Right lung (tissue), 5 donors: ENCODE results near the gene IQSEC1. TPM values are rescaled to one million over a fixed set of nuclear protein-coding genes. Genes with fewer than 3 reads are reported as not detected.

Source experiments
- DNase-seq, 2 donors: peaks; one replicate each; pipeline ENCODE4 v3.0.0-alpha.2; 2013
- polyA plus RNA-seq, 5 donors: library from polyadenylated mRNA; unstranded; fragments of 120-200 nt; gene quantifications; one replicate each; pipeline versions ENCODE4 v1.2.1 to v1.2.3, GENCODE V29; 2013; ENCODE audit warnings: inconsistent platforms in 1 of 5, low replicate concordance in 1 of 5; ENCODE audit not compliant: insufficient read length in 5 of 5, insufficient read depth in 1 of 5

IQSEC1 gene
- polyA plus RNA-seq, 5 donors, result 21.7 to 31.2 (median 29.6) TPM

DNA sequence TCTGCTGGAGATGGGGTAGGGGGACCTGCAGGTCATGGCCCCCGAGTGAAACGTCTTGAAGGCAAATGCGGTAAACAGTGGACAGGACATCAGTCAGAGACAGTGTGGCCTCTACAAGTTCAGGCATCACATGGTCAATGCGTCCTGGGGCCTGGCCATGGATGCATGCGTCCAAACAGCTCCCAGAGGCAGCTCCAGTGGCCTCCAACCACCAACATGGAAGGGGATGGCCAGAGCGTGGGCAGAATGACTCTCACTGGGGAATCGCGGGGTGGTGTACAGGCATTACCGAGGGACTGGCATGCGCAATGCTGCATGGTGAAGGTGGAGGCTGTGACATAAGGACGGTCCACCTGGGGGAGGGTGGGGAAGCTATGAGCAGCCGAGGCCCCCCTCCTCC is 35.6 kb upstream of the IQSEC1 start:
- DNase-seq, result no peak

DNA sequence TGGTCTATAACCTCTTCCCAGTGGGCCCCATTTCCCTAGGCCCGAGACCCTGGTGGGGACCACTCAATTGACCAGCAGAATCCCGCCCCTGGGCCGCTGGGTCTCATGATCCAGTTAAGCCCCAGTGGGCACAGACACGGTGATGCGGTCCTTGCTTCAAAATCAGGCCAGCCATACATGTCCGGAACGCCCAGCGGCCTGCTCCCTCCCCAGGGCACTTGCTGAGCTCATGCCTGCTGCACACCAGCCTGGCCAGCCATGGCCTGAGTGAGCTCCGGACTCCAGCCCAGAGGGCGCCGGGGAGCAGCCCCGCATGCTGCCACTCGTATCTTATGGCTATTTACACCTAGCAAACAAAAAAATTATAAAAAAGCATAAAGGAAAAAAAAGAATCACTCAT is 34.4 kb upstream of the IQSEC1 start:
- DNase-seq, result no peak

DNA sequence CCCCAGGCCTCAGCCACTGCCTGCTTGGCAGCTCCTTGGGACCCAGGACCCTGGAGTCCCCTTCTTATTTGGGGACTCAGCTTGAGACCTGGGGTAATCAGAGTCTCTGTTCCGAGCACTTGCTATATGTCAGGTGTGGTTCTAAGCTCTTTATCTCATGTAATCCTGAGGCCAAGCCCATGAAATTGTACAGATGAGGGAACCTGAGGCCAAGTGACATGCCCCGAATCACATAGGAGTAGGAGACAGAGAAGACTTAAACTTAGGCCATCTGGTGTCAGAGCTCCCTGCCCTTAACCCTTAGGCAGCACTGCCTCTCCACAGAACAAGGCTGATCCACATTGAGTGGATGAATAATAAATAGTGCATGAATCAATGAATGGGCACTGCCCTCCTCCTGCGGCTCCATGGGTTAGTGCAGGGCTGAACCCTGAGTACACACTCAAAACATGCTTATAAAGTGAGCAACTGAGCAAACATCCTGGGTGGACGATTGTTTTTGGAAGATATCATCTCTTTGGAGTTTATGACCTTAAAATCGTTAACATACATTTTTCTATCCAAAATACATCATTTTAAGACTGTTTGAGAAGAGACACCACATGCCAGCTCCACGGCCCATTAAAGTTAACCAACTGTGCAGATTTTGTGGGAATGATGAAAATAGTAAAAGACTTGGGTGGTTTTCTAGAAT is 33.2 kb upstream of the IQSEC1 start:
- no peak for DNase-seq

DNA sequence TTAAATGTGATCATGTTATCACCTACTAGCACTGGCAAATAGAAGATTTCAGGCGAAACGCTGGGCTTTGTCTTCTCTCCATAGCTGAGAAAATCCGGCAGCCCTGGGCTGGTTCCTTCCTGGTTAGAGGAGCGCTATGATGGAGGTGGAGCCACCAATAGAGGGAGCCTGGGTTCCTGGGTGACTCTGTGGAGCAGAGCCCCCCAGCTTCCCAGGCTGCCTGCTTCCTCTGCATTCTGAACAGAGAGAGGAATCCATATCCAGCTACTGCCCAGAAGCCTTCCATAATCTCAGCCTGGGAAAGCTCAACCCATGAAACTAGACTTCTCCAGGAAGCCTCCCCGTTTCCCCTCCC is 32.6 kb upstream of the IQSEC1 start:
- no peak for DNase-seq

DNA sequence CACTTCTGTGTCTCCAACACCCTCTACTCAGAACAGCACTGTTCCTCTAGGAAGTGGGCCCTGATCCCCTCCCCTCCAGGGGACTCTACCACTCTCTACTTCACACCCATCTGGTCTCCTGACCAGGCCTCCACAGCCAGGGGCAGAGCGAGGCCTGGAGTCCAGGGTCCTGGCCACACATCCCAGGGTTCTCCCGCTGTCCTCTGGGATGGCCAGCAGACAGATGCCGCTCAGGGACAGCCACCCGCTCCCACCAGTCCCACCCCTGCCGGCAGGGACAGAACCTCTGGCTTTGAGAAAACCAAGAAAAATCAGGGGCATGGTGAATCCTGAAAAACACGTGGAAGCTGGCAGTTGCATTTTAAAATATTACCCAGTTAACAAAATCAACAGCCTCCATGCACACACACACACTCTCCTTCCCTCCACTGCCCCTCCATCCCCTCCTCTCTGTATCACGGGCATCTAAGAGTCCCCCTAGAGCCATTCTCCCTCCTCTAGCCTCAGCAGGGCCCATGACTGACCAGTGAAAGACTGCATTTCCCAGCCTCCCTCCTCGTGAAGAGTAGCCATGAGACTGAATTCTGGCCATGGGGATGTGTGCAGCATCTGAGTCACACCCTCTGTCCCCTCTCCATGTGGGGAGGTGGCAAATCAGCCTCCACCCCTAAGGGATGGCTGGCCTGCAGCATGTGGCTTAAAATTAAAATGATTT is 32.1 kb upstream of the IQSEC1 start:
- no peak for DNase-seq

DNA sequence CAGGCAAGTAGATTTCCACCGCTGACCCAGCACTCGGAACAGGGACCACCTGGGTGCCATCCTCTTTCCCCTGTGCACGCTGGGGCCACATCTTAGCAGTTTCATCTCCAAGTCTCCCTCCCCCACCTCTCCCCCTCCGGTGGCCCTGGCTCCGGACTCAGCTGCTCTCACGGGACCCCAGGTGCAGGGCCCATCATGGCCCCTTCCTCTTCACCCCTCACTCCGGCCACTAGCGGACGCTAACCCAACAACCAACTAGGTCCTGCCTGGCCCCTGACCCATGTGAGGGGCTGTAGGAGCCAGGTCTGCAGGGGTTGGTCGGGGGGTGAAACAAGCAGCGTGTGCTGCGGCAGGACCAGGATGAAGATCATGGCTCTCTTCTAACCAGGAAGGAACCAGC is 31.3 kb upstream of the IQSEC1 start:
- no peak for DNase-seq

DNA sequence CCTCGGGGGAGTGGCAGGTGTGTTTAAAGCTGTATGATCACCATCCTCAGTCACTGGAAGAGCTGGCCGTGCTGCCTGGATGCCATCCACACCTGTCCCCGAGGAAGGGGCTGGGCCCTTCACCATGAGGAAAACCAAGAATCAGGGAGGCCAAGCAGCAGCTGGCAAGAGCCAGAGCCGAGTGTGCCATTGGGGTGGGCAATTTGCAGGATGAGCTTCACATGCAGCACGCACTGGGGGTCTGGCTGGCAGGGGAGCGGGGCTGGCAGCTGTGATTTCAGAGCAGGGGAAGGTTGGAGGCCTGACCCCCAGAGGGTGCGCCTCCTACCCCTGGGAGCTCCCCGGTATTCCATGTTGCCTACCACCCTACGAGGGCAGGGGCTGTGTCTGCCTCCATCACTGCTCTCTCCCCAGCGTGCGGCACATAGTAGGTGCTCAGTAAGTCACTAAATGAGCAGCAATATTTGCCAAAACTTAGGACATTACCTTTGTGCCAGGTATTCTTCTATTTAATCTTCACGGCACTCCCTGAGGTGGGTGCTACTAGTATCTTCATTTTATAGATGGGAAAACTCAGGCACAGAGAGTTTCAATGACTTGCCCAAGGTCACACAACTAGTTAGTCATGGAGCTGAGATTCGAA is 30.3 kb upstream of the IQSEC1 start:
- no peak for DNase-seq

DNA sequence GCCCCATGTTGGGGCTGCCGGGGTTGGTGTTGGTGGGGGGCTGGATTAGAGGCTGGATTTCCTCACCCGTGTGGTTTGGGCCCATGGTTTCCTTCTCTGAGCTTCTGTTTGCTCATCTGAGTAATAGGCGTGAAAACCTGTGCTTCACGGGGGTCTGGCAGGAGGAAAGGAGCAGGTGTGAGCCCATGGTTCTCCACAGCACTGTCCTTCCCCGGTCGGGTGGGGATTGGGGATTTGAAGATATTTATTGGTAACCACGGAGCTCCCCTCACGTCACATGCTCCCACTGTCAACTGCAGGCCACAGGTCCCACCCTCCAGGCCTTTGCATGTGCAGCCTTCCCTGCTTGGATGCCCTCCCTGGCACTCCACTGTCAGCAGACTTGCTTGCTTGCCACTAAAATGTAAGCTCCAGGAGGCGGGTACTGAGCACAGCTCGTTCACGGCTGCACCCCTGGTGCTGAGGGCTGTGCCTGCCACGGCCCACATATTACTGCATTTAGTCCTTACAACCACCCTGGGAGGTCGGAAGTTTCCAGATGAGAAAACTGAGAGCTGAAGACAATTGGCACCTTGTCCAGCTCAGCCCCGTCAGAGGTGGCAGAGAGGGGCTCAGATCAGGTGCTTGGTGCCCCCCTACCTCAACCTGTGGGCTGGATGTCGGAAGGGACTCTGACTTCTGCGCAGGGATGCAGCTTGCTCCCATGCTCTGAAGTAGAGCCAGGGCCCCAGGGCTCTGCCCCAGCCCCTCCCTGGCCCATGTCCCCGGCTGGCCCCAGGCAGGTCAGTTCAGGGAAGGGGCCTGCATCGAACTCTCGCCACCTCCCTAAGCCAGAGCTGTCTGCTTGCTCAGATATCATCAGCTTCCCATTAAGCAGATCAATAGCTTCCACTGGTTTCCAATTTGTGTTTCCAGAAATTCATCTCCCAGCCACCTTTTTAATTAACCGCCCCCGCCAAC is 29.4 kb upstream of the IQSEC1 start:
- DNase-seq, result no peak

DNA sequence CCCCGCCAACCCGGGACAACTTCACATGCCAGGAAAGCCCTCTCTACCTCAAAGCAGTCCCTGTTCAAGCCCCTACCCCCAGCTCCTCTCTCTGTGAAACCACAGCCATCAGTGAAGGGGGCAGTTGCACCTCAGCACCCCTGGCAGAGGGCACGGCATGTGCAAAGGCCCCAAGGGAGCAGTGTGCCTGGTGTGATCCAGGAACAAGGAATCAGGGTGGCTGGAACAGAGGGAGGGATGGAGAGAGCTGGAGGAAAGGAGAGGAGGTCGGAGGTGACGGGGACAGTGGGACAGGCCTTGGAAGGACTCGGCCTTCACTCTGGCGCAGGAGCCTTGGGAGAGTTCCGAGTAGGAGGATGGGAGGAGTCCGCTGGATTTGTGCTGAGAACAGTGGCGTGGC is 26.5 kb upstream of the IQSEC1 start:
- DNase-seq, result no peak

DNA sequence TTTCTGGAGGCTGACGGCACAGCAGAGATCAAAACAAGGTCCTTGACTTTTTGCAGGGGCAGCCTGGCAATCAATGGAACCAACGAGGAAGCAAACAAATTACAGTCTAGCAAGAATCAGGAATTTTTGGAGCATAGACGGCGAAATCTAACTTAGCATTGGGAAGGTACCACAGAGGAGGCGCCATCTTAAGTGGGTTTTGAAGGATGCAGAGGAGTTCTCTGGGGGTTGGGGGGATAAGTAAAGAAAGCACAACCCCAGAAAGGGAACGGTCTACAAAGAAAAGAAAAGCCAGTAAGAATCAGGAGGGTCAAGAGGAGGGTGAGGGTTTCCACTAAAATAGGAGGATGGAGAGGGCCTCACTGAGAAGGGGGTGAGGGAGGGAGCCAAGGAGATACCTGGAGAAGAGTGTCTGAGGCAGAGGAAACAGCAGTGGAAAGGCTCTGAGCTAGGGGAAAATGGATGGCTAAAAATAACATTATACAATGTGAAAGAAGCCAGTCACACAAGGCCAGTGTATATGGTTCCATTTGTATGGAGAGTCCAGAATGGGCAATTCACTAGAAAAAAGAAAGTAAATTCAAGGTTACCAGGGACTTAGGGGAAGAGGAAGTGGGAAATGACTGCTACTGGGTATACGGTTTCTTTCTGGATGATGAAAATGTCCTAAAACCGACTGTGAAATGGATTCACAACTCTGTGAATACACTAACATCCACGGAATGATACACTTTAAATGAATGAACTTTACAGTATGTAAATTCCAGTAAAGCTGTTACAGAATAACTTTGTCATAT is 25.2 kb upstream of the IQSEC1 start:
- DNase-seq, result no peak

DNA sequence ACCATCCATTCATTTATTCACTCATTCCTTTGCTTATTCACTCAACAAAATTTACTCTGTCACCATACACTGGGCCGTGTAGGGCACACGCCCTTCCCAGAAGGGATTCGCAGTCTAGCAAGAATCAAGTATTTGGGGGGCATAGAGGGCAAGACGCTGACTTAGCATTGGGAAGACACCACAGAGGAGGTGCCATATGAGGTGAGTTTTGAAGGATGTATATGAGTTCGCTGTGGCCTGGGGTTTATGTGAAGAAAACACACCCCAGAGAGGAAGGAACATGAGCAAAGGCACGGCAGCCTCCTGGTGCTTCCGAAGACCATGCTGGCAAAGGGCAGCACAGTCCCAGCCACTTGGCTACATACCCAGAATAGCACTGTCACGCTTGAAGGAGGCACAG is 23.1 kb upstream of the IQSEC1 start:
- DNase-seq, result no peak

DNA sequence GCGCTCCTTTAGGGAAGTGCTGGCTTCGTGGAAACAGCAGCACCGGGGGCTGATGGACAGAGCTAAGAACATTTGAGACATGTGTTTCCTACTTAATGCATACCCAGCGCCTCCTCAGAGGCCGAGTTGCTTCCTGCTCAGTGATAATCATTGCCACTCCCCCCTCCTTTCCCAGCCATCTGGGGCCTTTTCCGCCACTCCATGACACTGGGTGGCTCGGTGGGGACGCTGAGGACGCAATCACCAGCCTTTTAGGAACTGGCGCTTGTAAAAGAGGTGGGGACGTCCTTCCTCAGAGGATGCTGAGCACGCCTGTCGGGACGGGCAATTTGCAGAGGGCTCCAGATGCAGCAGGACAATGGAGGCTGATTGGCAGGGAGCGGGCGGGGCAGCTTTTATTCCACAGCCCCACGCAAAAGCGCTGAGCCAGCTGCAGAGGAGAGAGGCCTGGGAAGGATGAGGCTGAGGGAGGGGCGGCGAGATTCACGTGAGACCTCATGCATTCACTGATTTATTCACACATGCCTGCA is 22.2 kb upstream of the IQSEC1 start:
- DNase-seq, result no peak

DNA sequence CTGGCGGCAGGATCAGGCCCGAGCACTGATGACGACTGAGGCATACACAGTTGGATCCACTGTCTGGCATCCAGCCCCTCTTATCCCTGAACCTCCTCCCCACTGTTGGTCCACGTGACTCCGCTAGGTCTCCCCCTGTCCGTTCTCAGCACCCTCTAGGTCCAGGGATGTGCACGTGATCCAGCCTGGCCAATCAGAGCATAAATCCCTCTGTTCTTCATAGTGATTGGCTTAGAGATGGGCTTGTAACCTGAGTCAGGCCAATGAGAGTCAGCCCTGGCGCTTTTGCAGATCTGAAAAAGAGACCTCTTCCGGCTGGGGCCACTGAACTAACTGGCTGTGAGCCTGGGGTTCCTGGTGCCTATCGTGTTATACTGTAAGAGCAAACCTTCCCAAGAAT is 20.5 kb upstream of the IQSEC1 start:
- DNase-seq, result no peak

DNA sequence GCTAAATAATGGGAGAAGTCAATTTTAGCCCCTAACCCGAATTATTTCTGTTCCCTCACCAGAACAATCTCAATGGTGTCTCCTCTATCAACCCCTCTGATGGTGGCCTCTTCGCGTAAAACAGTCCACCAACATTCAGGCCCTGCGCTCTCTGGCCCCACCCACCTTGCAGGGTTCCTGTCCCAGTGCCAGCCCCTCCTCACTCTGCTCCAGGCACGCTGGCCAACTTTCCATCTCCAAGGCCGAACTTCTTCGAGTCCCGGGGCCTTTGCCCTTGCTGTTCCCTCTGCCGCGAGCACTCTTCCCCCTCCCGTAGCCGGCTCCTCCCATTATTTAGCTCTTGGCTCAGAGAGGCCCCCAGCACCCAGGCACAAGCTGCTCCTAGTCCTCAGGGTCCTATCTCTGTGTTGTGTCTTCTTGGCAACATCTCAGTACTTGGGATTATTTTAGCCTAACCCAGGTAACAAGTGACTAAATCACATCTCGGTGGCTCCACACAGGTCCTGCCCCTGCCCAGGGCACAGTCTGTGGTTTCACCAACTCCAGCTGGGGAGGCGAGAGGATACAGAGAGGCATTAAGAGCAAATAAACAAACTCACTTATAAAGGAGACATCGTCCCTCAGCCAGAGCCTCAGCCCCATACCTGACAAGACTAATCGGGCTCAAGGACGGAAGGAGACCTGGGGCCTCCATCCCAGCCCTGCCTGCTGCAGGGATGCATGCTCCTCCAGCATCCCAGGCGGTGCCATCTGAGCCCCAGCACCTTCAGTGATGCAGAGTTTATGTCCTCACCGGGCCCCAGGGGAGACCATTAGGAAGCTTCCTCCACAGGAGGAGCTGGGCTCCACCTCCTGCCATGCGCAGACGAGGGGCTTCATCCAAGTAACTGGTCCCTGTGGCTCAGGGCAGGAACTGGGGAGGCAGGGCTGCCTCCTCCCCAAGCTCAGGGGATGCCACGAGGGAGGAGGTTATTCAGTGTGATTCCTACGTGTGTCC is 19.7 kb upstream of the IQSEC1 start:
- no peak for DNase-seq

DNA sequence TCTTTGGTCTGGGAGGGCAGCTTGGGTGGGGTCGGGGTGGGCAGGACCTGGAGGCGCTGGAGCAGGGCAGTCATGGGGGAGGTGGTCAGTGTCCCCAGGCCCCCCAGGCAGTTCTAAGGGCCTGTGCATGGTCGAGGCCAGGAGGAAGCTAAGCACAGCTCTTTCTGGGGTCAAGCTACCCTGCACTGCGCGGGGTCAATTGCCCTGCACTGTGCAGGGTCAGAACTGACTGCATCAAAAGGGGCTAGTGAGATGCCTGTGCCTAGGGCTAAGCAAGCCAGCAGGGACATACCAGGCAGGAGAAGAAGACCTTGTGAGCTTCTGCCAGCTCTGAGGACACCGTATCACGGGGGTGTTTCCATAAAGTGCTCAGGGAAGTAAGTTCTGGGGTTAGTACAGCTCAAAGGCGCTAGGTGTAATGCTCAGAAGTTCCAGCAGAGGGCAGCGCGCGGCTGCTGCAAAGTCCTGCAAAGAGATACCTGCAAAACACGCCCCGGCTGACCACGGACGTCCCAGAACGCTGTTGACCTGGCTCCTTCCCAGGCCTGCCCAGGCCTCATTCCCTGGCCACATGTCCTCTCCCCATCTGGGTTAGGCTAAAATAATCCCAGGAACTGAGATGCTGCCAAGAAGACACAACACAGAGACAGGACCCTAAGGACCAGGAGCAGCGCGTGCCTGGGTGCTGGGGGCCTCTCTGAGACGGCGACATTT is 18.8 kb upstream of the IQSEC1 start:
- DNase-seq, result peak; percentile 40 to 67

DNA sequence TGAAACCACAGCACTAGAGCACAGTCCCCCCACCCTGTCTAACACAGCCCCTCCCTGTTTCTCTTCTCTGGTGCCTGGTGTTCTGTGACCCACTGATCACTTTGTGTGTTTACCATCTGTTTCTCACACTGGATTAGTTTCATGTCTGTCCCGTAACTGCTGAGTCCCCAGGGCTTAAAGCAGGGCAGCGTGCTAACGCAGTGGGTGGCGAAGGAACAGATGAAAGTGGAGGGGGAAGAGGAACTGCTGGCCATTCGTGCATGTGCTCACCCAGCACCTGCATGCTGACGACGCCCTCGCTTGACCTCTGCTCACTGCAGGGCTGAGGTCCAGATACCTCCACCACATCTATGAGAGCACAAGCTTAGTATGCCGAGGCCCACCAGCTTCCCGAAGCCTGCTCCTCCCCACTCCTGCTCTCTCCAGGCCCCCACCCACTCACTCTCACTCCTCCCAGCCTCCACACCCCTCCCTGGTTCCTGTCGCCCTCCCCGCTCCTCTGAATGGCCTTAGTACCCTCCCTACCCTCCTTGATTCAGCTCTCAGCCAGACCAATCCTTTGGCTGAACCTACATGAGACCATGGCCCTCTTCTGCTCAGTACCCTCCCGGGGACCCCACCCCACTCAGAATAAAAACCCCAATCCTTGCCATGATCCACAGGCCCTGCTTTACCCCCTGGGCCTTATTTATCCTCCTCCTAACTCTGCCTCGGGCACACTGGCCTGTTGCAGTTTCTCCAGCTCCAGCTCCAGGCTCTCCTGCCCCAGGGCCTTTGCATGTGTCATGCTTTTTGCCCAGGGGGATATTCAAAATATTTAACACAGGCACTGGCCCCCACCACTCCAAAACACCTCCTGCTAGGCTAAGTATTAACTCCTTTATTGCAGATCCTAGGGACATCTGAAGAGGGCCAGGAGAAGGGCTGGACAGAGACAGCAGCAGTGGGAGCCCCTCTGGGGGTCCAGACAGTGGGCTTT is 15.1 kb upstream of the IQSEC1 start:
- DNase-seq, result no peak

DNA sequence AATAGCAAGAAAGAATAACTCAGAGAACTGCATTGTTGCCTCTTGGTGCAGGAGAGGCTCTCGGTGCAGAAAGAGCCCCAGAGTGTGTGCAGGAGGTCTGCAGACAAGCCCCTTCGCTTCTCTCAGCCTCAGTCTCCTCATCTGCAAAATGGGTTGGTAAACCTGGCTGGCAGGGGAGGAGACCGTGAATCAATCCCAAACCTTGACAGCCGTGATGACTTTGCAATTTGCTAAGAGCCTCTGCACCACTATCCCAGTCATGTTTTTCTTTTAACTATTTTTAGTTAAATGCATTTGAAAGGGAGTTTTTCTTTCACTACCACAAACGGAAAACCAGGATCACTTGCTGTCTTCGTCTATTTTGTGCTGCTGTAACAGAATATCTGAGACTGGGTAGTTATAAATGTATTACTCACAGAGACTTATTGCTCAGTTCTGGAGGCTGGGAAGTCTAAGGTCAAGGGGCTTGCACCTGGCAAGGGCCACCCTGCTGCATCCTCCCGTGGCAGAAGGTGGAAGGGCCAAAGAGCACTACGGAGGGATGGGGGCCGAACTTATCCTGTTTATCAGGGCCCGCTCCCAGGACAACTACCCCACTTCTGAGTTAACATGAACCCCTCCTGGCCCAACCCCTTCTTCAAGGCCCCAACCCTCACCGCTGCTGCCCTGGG is 14.2 kb upstream of the IQSEC1 start:
- no peak for DNase-seq
